GM19023 (cell line): ENCODE data around the gene RPS24.

Experiments
- ATAC-seq: cut with Tn5 transposase; IDR thresholded peaks from one replicate; pipeline ENCODE4 v1.9.1; 2021; ENCODE audit warnings: mild to moderate bottlenecking, moderate library complexity; ENCODE audit not compliant: unreplicated experiment

The RPS24 gene

GRCh38 chr10:78025685-78026364, 7.8 kb upstream of the RPS24 start:
- no peak for ATAC-seq

- ATAC-seq, result no peak
Measured at GRCh38 chr10:78028438-78029268, 5.0 kb upstream of the RPS24 start.

GRCh38 chr10:78029269-78030226, 4.1 kb upstream of the RPS24 start, which contains the start of gene POLR3A:
TSS of gene POLR3A (minus strand) at chr10:78029515. CDS start at chr10:78029407, 108 bp downstream.
- ATAC-seq, result peak; percentile 67

GRCh38 chr10:78033387-78033636, 351 bp upstream of the RPS24 start:
- no peak for ATAC-seq

GRCh38 chr10:78035025-78035424, 1.4 kb downstream of the RPS24 start:
- ATAC-seq, result no peak

- ATAC-seq, result no peak
Measured at GRCh38 chr10:78035437-78035836, 1.8 kb downstream of the RPS24 start.

- ATAC-seq, result no peak
Measured at GRCh38 chr10:78035933-78036583, 2.4 kb downstream of the RPS24 start.

- ATAC-seq, result no peak
Measured at GRCh38 chr10:78038105-78038504, 4.4 kb downstream of the RPS24 start.

- no peak for ATAC-seq
Measured at GRCh38 chr10:78038791-78039547, 5.3 kb downstream of the RPS24 start.

- ATAC-seq, result no peak
Measured at GRCh38 chr10:78039743-78040142, 6.1 kb downstream of the RPS24 start.

- ATAC-seq, result no peak
Measured at GRCh38 chr10:78041170-78042057, 7.8 kb downstream of the RPS24 start.

GRCh38 chr10:78042058-78042751, 8.5 kb downstream of the RPS24 start:
- no peak for ATAC-seq

- no peak for ATAC-seq
Measured at GRCh38 chr10:78042752-78043104, 9.1 kb downstream of the RPS24 start.

- ATAC-seq, result no peak
Measured at GRCh38 chr10:78044179-78044578, 10.5 kb downstream of the RPS24 start.

- ATAC-seq, result no peak
Measured at GRCh38 chr10:78044699-78045098, 11.0 kb downstream of the RPS24 start.

- ATAC-seq, result peak; percentile 58
Measured at GRCh38 chr10:78045237-78045636, 11.6 kb downstream of the RPS24 start.

GRCh38 chr10:78045856-78046255, 12.2 kb downstream of the RPS24 start:
- no peak for ATAC-seq

- ATAC-seq, result no peak
Measured at GRCh38 chr10:78046711-78047269, 13.1 kb downstream of the RPS24 start.
